Measurements from ENCODE around the gene GJA1.

The GJA1 gene

GRCh38 chr6:121492536-121492935 lies 57.1 kb downstream of the GJA1 start:
- DNase-seq, result no peak

- DNase-seq, result no peak
These were observed 62.5 kb downstream of the GJA1 start for GRCh38 chr6:121497970-121498375.

GRCh38 chr6:121498481-121499276 lies 63.2 kb downstream of the GJA1 start:
- no peak for DNase-seq
